Stimulated activated CD8-positive, alpha-beta memory T cell treated with anti-CD3 and anti-CD28 coated beads, Interleukin-2, amount 100 ng/mL, for 48 hours (primary cell): ENCODE results near the gene DCAF8L2.
"Not testable (repeated sequence)": the region's sequence is repeated elsewhere in the genome, so short reads cannot be mapped to it uniquely, and the experiment has no call there.

Experiments used
- DNase-seq, 2 donors: peaks; one replicate each; pipeline ENCODE4 v3.0.0-alpha.2; 2020; ENCODE audit warnings: low read depth in 2 of 2

Gene DCAF8L2

DNA sequence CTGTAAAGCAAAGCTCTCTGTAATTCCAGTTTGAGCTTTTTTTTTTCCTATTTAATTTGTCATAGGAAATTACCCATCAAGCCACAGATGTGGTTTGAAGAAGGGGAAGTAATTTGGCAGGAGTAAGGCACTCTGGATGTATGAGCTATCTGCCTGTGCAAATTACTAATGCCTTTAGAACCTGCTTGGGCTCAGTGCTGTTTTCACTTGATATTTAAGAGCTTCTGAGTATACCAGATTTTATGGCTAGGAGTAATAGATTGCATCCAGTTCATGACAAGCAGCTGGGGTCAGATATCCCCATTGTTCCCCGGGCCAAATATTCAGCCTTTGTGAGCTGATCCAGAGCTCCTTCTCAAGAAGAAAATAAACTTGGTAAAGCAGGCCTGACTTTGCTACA, 89.1 kb downstream of the DCAF8L2 start:
- DNase-seq, result no peak

DNA sequence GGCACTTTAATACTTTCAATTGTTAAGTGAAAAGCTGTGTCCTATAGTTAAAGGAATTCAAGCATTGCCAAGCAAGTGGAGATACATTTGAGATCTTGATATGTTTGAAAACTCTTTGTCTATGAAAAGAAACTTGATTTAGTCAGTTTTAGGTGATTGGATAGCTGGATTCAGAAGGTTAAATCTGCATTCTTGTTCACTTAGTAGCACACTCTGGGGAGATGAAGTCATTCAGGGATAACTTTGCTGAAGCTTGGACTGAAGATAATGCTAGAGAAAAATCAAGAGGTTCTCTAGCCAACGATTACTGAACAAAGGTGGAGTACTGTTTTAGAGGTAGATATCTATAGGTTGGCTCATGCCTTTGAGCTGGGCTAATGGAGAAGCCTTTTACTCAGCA, 90.6 kb downstream of the DCAF8L2 start:
- no peak for DNase-seq

DNA sequence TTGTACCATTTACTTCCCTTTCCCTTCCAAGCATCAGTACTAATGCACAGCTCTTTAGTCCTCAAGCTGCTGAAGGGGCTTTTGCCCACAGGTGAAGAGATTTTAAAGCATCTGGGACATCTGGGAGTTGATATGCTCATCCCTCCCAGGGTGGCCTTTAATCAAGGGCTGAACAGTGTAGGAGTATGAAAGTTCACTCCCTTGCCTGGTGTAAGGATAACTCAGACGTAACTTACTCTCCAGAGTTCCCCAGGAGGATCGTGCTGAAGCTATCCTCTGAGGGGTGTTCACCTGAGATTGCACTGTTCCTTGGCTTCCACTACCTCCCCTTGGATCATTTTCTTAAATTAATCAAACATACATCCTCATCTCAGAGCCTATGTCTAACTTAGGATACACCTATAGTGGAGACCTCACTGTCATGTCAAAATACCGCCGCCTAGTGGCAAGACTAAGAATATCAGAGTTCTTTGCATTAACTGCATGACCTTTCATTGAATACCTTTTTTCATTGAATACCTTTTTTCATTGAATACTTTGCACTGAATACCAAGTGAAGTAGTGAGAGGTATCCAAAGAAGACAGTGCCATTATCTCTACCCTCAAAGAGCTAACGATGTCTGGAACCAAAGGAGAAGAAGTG, 93.5 kb downstream of the DCAF8L2 start:
- not testable (repeated sequence) for DNase-seq

DNA sequence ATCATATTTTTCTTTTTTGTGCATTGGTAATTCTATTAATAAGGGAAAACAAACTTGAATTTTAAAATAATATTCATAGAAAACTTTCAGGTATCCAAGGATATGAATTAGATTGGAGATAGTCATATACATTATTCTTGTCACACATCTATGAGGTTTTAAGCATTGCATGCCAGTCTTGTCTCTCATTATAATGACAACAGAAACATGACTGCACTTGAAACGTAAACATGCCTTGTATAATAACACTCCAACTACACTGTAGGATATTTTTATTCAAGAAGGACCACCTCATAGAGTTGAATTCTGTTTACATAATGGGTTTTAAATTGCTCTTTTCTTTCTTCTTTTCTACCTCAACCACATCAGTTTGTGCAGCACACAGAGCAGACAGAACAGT, 104.5 kb downstream of the DCAF8L2 start:
- no peak for DNase-seq

DNA sequence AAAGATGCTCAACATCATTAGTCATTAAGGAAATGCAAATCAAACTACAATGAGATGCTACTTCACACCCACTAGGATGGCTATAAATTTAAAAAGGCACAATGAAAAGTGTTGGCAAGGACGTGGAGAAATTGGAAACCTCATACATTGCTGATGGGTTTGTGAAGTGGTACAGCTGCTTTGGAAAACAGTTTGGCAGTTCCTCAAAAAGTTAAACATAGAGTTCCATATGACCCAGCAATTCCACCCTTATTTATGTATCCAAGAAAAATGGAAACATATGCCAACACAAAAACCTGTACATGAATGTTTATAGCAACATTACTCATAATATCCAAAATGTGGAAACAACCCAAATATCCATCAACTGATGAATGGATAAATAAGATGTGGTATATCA, 116.4 kb downstream of the DCAF8L2 start:
- DNase-seq, result no peak

DNA sequence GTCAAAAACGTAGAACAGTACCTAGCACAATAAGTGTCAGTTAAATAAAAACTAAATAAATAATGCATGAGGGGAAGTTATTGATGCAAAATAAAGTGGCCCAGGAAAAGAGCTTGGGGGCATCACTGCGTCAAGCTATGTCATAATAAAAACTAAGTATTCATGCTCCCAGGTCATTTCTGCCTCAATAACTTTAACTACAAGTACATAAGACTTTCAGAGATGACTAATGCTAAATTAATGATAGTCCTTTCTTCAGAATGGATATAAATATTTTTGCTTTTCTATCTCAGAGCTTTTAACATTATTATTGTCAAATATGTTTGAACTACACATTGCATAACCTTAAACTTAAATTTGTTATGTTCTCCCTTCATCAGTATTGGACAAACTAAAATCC, 125.5 kb downstream of the DCAF8L2 start:
- no peak for DNase-seq

DNA sequence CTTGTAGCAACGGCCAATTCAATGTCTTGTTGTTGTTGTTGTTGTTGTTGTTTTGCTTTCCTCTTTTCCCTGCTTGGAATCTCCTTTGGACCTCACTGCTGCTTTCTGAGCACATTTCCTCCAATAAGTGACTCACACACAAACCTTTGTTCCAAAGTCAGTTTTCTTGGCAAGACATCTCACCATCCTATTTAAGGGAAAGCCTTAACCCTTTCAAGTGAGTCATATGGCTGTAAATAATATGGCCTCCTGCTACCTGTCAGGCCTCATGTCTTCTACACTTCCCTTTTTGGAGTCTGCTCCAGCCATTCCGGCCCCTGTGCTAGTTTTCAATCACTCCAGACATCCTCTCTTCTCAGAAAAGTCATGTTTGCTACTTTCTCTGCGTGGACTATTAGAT, 138.1 kb downstream of the DCAF8L2 start:
- no peak for DNase-seq

DNA sequence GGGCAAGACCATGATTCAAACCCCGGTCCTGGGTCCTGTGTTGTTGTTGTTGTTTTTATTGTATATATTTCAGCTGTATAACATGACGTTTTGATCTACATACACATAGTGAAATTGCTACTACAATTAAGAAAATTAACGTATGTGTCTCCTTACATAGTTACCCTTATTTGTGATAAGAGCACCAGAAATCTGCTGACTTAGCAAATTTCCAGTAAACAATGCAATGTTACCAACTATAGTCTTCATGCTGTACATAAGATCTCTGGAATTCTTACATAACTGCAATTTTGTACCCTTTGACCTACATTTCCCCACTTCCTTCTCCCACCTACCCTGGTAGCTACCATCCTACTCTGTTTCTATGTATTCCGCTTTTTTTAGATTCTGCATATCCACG, 141.8 kb downstream of the DCAF8L2 start:
- no peak for DNase-seq

DNA sequence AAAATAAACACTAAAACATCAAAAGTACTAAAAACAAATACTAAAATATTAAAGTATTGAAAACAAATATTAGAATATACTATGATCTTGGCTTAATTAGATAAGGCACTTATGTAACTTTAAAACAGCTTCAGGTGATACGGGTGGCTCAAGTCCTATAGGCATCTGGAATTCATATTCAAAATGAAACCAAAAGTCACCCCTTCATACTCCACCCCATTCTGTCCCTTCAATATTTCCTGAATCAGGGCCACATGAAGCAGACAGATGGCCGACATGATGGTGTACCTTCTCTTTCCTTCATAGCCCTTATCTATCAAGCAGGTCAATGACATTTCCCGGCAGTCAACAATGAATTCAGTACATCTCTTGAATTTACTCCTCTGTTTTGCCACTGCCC, 145.8 kb downstream of the DCAF8L2 start:
- DNase-seq, result no peak

DNA sequence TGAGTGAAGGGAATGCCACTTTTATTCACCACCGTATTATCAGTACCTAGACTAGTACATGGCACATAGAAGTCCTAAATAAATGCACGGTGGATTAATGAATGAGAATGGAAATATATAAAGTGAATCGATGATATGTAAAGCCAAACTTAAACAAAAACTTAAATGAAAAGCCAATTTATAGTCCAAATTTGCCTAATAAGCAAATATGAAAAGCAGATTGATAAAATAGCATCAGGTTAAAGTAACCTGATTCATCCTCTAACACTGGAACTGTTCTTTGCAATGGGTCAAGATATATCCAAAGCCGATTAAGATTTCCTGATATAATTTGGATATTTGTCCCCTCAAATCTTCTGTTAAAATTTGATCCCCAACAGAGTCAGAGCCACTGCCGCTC, 150.8 kb downstream of the DCAF8L2 start:
- no peak for DNase-seq

DNA sequence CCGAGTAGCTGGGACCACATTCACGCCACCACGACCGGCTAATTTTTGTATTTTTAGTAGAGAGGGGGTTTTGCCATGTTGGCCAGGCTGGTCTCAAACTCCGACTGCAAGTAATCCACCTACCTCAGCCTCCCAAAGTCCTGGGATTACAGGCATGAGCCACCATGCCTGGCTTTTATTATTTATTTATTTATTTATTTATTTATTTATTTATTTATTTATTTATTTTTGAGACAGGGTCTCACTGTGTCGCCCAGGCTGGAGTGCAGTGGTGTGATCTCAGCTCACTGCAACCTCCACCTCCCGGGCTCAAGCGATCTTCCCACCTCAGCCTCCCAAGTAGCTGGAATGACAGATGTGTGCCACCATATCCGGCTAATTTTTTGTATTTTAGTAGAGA, 153.4 kb downstream of the DCAF8L2 start:
- DNase-seq, result not testable (repeated sequence)

DNA sequence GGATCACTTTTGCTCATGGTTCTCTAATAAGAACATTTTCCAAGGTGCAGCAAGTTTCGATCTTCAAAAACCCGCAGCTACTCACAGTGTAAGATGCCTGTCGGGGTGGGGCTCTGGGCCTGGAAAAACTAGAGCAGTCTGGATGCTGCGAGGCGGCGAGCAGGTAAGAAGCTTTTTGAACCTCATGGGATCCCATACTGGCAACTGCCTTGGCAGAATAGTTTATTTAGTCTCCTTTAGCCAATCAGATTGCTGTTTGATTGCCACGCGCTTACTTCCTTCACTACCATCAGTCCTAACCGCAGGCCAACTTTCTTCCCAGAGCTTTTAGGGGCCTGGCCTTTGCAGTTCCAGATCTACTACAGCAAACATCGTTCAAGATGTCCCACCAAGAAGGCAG, 156.4 kb downstream of the DCAF8L2 start:
- no peak for DNase-seq

DNA sequence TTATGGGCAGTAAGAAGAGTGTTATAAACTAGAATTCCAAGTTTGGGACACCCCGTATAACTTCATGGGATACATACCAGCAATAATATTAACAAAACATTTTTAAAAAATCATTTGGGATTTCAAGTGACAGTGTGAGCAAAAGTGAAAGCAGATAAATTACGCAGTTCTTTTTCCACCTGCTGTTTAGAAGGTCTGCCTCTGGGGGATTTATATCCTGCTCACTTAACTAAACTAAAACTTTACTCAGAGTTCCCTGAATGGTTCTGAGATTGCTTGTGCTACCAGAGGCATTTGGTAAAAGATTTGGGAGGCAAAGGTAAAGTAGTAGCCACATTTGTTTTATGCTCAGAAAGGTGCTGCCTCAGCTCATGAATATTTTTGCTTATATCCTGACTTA, 160.2 kb downstream of the DCAF8L2 start:
- not testable (repeated sequence) for DNase-seq

DNA sequence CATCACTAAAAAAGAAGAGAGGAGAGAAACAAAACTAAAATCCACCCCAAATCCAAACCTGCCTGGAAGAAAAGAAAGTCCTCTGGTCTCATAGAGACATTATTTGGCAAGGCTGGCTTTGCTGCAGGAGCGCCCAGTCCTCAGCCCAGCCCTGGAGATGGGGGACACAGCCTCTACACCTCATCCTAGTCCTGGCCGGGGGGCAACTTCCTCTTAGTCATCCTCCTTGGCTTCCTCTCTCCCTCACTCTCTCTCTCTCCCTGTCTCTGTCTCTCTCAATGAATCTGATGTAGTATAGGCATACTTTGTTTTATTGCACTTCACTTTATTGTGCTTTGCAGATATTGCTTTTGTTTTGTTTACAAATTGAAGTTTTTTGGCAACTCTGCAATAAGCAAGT, 161.8 kb downstream of the DCAF8L2 start:
- no peak for DNase-seq

DNA sequence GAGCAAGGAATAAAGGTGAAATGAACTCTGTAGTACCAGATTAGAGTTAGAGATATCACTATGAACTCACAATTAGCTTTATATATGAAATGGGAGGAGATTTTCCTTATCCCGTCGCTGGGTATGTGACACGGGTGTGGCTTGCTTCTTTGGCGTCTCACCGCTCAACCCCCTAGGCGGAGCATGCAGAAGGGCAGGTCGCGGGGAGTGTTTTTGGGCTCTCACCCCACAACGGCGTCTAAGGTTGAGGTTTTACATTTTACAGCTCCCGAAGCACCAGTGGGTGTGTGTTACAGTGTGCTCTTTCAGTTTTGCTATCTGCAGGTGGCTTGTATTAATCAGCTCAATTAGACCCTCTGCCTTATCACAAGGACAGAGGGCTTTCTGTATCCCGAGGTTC, 175.6 kb downstream of the DCAF8L2 start:
- DNase-seq, result no peak

DNA sequence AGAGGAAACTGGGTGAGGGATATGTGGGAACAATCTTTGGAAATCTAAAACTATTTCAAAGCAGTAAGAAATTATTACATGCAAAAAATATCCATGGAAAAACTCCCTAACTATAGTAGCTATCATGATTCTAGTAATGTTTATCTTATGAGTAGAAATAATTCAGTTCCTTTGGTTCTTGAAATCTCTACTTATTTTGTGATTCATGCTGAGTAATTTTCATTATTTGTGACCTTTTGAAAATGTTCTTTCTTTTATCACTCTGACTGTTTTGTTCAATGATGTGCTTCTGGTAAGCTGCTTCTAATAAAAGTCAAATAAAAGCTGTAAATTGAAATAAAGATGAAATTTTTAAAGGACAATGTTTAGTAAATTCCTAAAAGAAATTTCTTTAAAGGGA, 177.2 kb downstream of the DCAF8L2 start:
- DNase-seq, result no peak

DNA sequence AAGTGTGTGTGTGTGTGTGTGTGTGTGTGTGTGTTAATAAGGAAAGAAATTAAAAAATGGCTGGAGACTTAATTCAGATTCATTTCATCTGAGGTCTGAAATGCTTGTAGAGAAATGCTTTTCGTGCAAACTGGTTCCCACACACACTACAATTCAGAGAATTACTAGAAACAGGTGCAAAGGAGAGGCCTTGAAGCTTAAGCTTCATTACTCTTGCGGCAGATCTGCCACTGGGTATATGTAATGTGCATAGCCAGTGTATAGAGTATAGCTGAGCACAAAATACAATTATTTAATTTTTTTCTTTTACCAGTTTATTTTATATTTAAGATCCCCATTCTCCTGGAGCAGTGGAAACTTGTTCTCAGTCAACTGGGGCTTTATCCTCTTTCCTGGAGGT, 185.8 kb downstream of the DCAF8L2 start:
- DNase-seq, result no peak

DNA sequence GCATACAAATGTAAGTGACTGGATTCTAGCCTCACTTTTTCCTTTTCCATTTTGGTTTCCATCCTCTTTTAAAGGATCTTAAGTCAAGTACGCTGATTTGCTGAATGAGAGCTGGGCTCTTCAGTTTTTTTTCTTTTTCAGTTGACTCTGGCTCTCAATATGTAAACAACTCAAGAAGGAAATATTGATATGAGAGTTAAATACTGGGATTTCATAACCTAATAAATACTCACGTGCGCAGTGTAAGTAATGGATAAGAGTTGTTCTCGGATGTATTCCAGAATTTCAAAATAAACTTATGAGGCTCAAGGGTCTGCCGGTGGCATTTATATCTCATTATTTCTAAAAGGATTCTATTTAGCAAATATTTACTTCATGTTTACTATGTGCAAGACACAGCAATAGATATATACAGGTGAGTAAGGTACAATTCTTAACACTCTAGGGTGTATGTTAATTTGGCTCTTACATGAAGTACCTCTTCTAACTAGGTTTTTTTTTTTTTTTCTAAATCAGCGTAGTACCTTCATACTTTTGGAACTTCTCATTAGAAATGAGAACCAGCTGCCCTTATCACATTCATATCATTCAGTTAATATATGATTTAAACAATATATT, 206.6 kb downstream of the DCAF8L2 start:
- no peak for DNase-seq

DNA sequence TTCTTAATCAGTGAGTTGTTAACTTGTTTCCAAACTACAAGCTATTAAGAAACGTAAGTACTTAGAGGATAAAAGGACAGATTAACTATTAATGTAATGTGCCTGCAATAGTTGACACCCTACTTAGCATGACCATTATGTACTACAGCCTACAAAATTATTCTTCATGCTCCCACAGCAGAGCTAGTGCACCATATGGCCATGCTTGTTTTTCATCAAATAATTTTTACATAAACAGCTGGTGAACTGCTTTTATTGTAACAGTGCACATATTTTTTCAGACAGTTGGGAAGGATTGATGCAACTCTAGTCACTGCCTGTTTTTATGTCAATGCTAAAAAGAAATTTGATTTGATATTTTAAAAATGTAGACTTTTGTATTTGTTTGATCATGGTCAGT, 207.4 kb downstream of the DCAF8L2 start:
- DNase-seq, result no peak
